Activated T-cell treated with anti-CD3 and anti-CD28 coated beads for 4 hours (primary cell): ENCODE measurements around the gene TAF4.

Experiments
- DNase-seq: peaks from one replicate; pipeline ENCODE4 v3.0.0-alpha.2; 2020

The TAF4 gene

DNA sequence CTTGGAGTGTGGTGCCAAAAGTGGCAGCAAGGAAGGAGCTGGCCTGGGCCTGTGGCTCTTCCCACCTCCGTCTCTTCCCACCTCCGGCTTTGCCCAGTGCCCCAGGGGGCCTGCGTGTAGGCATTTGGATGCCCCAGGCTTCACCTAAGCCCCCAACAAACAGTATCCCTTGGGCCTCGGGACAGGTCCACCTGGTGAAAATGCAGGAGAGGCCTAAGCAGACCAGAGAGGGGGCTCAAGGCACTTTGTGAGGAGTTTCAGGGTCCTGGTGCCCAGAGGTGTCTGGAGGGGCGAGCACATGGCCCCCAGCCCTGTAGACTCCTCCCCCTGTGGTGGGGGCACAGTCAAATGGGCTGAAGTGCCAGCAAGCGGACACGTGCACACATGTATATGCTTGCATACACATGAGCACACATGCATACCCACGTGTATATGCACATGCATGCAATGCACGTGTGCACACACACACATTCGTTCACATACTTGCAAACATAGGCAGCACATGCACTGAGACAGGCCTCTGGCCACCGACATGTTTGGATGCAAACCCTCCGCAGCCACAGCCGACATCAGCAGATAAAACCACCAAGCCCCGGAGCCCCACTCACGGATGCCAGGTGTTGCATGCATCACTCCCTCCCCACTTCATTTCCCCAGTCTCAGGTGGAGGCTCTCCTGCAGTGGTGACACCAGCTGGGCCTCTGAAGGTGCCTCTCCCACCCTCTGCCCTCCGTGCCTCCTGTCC lies 124.5 kb downstream of the TAF4 start:
- DNase-seq, result no peak

DNA sequence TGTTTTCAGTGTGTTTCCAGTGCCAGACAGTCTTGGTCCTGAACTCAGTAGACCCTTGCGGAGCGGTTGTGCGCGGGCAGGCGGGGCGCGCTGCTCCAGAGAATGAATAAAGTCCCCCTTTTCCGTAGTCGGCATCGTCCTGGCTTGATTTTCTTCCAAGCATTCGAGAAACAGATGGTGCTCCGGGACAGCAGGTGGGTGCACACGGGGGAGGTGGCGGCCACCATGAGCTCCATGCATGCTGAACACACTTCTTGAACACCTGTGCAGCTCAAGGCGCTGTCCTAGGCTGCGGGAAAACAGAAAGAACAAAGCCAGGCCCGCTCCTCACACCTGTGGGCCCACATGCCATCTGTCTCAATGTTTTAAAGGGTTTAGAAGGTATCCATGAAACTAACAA lies 125.2 kb downstream of the TAF4 start:
- DNase-seq, result no peak

GRCh38 chr20:61939691-61940360 lies 125.9 kb downstream of the TAF4 start:
- DNase-seq, result no peak

- no peak for DNase-seq
Measured at GRCh38 chr20:61938839-61939690, 126.6 kb downstream of the TAF4 start.

DNA sequence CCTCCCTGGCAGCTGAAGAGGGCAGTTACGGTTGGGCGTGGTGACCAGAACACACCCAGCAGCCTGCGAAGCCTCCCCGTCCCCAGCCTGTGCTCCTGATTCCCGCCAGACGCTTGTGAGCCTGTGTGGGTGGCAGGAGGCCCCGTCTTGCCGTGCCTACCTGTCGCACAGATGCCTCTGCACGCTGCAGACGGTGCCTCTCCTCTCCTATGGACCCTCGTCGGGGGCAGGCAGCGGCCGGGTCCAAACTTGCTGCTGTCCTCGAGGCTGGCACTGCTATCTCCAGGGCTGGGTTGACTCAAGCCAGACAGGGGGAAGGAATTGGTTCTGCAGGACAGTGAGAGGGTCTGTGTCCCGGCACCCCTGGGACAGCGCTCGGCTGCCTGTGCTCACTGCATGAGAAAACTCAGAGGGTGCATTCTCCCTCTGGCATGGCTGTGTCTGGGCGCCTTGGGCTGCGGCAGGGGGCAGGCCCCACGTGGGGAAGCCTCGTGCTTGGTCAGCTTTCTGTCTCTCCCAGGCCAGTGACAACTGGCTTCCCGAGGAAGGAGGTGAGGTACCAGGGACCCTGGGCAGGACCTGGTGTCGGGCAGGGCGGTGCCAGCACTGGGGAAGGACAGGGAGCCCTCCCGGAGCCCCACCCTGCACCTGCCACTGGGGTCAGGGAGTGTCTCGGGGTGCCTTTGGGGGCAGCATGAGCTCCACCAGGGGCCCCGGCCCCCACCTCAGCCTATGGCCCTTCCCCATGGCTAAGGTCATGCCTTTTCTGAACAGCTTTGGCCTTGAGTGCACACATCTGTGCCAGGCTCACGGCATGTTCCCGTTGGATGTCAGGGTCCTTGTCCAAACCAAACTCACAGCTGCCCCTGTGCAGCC lies 127.5 kb downstream of the TAF4 start:
- DNase-seq, result no peak

DNA sequence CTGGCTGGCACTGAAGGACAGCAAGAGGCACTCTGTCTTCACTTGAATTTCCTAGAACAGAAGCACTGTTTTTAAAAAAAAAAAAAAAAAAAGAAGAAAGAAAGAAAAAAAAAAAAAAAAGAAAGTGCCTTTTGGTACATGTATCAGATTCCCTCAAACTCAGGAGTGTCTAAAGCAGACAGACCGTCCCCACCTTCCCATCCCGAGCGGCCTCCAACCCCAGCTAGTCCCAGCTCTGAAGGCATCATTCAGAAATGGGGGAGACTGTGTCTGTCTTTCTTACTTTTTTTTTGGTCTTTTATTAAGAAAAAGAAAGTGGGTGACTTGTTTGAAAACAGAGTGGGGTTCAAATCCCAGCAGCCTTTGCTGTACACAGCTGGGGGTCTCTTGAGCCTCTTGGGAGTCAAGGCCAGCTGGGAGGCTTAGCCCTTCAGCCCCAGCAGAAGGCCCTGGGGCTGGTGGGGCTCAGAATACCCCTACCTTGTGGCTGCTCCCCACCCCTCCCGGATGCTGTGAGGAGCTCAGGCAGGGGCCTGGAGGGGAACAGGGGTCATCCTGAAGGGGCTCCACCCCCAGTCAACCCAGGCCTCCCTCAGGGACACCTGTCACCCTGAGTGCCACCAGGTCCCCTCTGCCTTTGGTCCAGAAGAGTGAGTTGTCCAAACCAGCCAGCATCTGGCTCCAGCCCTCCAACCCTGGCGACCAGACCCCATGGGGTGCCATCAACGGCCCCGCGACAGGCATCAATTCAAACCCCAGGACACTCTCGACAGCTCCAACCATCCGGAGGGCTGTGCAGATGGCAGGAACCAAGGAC lies 128.3 kb downstream of the TAF4 start:
- no peak for DNase-seq

DNA sequence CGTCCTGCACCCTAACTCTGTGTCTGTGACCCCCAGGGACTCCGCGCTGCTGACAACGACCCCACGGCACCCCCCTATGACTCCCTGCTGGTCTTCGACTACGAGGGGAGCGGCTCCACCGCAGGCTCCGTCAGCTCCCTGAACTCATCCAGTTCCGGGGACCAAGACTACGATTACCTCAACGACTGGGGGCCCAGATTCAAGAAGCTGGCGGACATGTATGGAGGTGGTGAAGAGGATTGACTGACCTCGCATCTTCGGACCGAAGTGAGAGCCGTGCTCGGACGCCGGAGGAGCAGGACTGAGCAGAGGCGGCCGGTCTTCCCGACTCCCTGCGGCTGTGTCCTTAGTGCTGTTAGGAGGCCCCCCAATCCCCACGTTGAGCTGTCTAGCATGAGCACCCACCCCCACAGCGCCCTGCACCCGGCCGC lies 129.0 kb downstream of the TAF4 start:
- no peak for DNase-seq

- no peak for DNase-seq
Measured at GRCh38 chr20:61935926-61936700, 129.6 kb downstream of the TAF4 start.

DNA sequence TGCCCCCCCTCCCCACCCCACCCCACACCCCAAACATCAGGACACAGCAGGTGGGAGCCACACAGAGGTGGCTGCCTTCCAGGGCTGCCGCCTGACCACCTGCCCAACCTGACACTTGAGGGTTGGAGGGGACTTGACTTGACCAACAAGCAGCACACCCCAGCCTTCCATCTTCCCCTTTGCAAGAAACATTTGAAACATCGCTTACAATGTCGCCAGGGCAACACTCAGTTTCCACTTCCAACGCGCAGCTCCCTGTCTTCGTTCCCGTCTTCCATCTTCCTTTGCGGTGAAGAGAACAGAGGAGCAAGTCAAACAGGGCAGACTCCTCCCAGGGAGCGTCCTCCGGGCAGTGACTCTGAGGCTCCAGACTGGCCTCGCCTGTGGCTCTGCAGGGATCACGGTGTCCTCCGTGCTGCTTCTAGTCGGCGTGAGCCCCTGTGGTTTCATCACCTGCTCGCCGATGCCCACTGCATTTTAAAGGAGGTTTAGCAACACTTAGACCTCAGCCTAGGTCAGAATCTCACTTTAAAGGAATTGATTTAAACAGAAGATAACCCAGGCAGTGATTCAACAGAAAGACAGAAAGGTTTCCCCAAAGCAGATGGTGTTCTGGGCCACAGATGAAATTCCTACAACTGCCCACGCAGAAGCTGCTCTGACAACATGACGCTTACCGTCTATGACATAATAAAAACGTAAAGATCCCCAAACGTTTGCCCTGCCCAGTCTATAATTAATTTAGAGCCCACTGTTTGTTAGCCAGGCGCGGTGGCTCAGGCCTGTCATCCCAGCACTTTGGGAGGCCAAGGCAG lies 130.8 kb downstream of the TAF4 start:
- DNase-seq, result no peak

DNA sequence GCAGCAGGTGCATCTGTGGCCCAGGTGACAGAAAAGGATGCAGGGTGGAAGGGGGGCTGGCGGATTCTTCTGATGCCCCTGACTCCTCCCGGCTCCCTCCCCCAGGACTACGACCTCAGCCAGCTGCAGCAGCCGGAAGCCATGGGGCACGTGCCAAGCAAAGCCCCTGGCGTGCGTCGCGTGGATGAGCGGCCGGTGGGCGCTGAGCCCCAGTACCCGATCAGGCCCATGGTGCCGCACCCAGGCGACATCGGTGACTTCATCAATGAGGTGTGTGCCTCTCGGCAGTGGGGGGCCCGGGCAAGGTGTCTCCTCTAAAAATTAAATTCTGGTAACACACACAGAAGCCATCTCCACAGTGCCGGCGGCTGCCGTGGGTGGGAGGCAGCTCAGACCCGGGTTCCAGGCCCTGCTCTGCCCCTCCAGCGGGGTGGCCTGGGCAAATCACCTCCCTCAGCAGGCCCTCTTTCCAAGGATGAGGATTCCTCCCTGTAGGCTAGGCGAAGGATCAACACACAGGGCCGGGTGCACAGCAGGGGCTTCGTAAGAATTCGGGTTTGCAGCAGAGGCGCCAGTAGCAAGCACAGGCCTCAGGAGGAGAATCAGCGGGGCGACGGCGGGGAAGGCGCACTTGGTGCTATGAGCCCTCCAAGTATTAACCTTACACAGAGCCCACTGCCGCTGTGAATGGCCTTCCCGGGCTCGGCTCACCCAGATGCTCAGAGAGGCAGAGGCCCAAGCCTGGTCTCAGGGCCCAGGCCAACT lies 131.5 kb downstream of the TAF4 start:
- no peak for DNase-seq

- DNase-seq, result no peak
Measured at GRCh38 chr20:61933481-61933950, 132.2 kb downstream of the TAF4 start.

- DNase-seq, result no peak
Measured at GRCh38 chr20:61932711-61933480, 132.8 kb downstream of the TAF4 start.

GRCh38 chr20:61932199-61932592 lies 133.5 kb downstream of the TAF4 start:
- no peak for DNase-seq

GRCh38 chr20:61931476-61932198 lies 134.0 kb downstream of the TAF4 start:
- no peak for DNase-seq

DNA sequence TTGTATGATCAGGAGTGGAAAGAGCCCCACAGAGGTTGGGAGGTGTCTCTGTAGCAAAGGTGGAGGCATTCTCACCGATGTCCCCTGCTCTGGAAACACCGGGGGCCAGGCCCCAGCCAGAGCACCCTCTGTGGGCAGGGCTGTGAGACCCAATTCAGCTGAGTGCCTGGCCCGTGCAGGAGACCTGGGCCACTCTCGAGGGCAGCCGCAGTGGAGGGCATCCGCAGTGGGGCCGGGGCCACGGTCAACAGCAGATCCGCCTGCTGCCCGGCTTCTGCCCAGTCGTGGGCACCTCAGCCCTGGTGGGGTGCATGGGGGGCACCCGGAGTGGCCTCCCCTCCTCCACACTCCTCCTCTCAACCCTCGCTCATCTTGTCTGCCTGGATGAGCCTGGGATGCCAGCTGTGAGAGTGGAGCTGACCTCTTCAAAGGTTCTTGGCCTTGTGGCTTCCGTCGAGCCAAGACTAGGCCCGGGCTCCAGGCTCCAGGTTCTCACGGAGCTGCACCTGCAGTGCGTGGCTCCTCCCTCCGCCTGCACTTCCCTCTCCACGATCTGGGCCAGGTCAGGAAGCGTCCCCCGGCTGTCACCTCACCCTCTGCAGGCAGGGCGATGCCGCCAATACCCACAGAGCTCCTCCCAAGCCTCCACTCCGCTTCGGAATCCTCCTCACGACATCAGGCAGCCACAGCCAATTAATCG lies 134.8 kb downstream of the TAF4 start:
- no peak for DNase-seq

DNA sequence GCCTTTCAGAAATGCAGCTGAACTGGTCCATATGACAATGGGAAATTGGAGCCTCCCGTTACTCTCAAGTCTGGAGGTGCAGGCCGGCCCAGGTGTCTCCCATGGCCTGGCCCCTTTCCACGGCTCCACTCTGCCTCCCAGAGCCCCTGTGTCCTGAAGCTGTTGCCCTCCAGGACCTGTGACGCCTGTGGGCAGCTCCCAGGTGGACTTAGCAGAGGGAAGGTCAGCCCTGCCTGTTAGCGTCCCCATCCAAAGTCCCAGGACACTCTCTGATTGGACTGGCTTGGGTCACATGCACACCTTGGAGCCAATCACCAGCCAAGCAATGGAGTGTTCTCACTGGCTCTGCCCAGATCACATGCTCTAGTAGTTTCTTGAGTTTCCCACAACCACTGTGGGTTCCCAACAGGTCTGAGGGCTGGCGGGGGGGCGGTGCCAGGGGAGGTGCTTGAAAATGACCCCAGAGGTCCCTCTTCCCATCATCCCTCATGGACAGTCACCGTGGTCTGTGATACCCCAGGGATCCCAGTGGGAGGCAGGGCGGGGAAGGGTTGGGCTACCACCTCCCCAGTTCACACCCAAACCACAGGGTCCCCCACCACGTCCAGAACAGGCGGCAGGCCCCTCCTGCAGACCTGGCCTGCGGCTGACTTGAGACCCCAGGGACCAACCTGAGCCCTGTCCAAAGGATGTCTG lies 135.6 kb downstream of the TAF4 start:
- no peak for DNase-seq
